ENCODE data around the gene TBC1D22A. TPM values are rescaled to one million over a fixed set of nuclear protein-coding genes. Genes with fewer than 3 reads are reported as not detected.

TBC1D22A gene
- polyA plus RNA-seq, 1 donor (not counting 4 experiments of a cell fraction or from before 2014, with no cell fraction given) = 20.9 TPM

DNA sequence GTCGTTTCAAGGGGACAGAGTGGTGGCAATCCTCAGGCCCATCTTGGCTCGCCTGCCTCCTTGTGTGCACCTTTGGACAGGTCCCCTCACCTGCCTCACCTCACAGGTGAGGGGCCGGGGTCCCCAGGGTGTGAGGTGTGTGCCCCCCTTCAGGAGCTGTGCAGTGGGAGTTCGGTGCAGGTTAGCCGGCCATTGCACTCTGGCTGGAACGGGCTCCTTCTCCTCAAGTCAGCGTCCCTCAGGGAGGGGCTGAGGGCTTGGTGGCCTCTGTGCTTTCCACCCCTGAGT is 269.1 kb downstream of the TBC1D22A start:
- Histone ChIP-seq H3K9me1 (ENCODE audit: control insufficient read depth, extremely low read depth, insufficient read depth, low read length) (no peaks in the 10 kb centered on the region), H3K9ac (ENCODE audit: control insufficient read depth, extremely low read depth, insufficient read depth, low read length) (no peak overlapping the region), H3K27me3 (ENCODE audit: control insufficient read depth, extremely low read depth, insufficient read depth, low read length) (no peaks in the 10 kb centered on the region), H3K27ac (ENCODE audit: control insufficient read depth, insufficient read depth, low read length) (no peak overlapping the region), H4K20me1 (ENCODE audit: control insufficient read depth, extremely low read depth, insufficient read depth, low read length) (no peaks in the 10 kb centered on the region), H3K4me1 (ENCODE audit: control insufficient read depth, extremely low read depth, insufficient read depth, low read length) (peaks cover 18% of the 10 kb centered on the region), H2AFZ (ENCODE audit: control insufficient read depth, low read length) (no peak overlapping the region), H3K36me3 (ENCODE audit: control insufficient read depth in 2 of 2, extremely low read depth in 1 of 2, insufficient read depth in 2 of 2, low read length in 2 of 2) (peaks cover 0 to 1% of the 10 kb centered on the region in 2 experiments), H3K79me2 (ENCODE audit: control insufficient read depth, insufficient read depth, low read length) (no peaks in the 10 kb centered on the region), H3K9me3 (ENCODE audit: control insufficient read depth, low read depth, low read length) (no peaks in the 10 kb centered on the region), H3K4me2 (ENCODE audit: control insufficient read depth, extremely low read depth, insufficient read depth, low read depth, low read length) (no peak overlapping the region), H3K4me3 (ENCODE audit: control insufficient read depth in 2 of 3, extremely low read depth in 1 of 3, insufficient read depth in 2 of 3, low read depth in 1 of 3, low read length in 3 of 3) (no peak overlapping the region)
- DNase-seq (ENCODE audit: low read depth, low spot score) = no peak
- no peak for FAIRE-seq
- dilution Hi-C loops (cut with MboI; ENCODE audit: extremely low pct_ligation_motif_present, low sequenced_read_pairs) = no loop called here
- no peak for TF ChIP-seq EZH2 (IDR thresholded peaks at IDR 0.05; ENCODE audit: low read length)

DNA sequence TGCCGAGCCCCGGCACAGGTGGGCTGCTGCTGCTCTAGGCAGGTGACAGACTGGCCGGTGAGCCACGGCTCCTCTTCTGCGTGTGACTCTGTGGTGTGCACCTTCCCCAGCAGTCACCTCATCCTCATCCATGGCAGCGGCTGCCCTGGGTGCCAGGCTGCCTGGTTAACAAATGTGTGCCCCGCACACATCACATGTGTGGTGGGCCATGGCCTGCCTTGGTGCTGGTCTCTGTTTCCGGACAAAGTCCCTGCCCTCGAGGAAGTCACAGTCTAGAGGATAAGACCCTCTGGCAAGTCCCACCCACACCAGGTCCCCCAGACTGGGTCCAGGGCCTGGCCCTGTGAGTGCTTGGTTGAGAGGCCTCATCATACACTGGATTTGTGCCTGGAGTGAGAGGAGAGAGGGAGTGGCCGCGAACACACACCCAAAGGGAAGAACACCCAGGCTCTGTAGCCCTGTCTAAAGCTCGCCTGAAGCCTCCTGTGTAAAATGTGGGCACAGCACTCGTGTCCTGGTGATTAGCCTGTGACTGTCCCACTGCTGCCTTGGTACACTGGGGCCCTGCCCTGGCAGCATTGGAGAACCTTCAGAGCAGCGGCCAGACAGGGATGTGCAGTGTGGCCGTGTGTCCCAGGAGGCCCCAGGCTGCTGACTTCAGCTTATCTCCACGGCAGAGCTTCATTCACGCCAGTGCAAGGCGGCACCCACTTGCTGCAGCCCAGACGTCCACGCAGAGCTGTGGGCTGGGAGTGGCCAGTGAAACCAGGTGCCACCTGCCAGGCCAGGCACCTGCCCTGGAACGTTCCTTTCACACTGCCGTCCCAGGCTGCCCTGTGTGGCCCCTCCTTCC is 269.9 kb downstream of the TBC1D22A start:
- H3K9me3 ChIP-seq (ENCODE audit: control insufficient read depth, low read depth, low read length) = no peaks in the 10 kb centered on the region
- peak overlapping the region; percentile 63 for H3K27ac ChIP-seq (ENCODE audit: control insufficient read depth, insufficient read depth, low read length)
- peaks cover 0 to 1% of the 10 kb centered on the region in 2 experiments for H3K36me3 ChIP-seq (ENCODE audit: control insufficient read depth in 2 of 2, extremely low read depth in 1 of 2, insufficient read depth in 2 of 2, low read length in 2 of 2)
- peak overlapping the region in 1 of 3 experiments; percentile 49 for H3K4me3 ChIP-seq (ENCODE audit: control insufficient read depth in 2 of 3, extremely low read depth in 1 of 3, insufficient read depth in 2 of 3, low read depth in 1 of 3, low read length in 3 of 3)
- FAIRE-seq (no peak), DNase-seq (ENCODE audit: low read depth, low spot score) (no peak)
- H3K9ac ChIP-seq (ENCODE audit: control insufficient read depth, extremely low read depth, insufficient read depth, low read length) = peak overlapping the region; percentile 61
- dilution Hi-C loops (cut with MboI; ENCODE audit: extremely low pct_ligation_motif_present, low sequenced_read_pairs) = no loop called here
- peak overlapping the region; percentile 68 for H3K4me2 ChIP-seq (ENCODE audit: control insufficient read depth, extremely low read depth, insufficient read depth, low read depth, low read length)
- H2AFZ ChIP-seq (ENCODE audit: control insufficient read depth, low read length) = peak overlapping the region; percentile 33
- peaks cover 18% of the 10 kb centered on the region for H3K4me1 ChIP-seq (ENCODE audit: control insufficient read depth, extremely low read depth, insufficient read depth, low read length)
- no peaks in the 10 kb centered on the region for H3K79me2 ChIP-seq (ENCODE audit: control insufficient read depth, insufficient read depth, low read length)
- H4K20me1 ChIP-seq (ENCODE audit: control insufficient read depth, extremely low read depth, insufficient read depth, low read length) = no peaks in the 10 kb centered on the region
- no peaks in the 10 kb centered on the region for H3K9me1 ChIP-seq (ENCODE audit: control insufficient read depth, extremely low read depth, insufficient read depth, low read length)
- H3K27me3 ChIP-seq (ENCODE audit: control insufficient read depth, extremely low read depth, insufficient read depth, low read length) = no peaks in the 10 kb centered on the region
- no peak for TF ChIP-seq EZH2 (IDR thresholded peaks at IDR 0.05; ENCODE audit: low read length)
- TF ChIP-seq, protein P1, sequence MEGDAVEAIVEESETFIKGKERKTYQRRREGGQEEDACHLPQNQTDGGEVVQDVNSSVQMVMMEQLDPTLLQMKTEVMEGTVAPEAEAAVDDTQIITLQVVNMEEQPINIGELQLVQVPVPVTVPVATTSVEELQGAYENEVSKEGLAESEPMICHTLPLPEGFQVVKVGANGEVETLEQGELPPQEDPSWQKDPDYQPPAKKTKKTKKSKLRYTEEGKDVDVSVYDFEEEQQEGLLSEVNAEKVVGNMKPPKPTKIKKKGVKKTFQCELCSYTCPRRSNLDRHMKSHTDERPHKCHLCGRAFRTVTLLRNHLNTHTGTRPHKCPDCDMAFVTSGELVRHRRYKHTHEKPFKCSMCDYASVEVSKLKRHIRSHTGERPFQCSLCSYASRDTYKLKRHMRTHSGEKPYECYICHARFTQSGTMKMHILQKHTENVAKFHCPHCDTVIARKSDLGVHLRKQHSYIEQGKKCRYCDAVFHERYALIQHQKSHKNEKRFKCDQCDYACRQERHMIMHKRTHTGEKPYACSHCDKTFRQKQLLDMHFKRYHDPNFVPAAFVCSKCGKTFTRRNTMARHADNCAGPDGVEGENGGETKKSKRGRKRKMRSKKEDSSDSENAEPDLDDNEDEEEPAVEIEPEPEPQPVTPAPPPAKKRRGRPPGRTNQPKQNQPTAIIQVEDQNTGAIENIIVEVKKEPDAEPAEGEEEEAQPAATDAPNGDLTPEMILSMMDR (optimal IDR thresholded peaks at IDR 0.05 in 1 of 3, IDR thresholded peaks at IDR 0.05 in 1 of 3, conservative IDR thresholded peaks at IDR 0.05 in 1 of 3; ENCODE audit: extremely low read depth in 1 of 3, insufficient read depth in 2 of 3, low read length in 3 of 3) = no peak

All from keratinocyte (primary cell).